Upper lobe of left lung (tissue), 6 donors: ENCODE data around the gene ARHGAP24. TPM values are rescaled to one million over a fixed set of nuclear protein-coding genes. Genes with fewer than 3 reads are reported as not detected.

ENCODE experiments used
- ATAC-seq, 2 donors: fragments of 200-7000 bp; cut with Tn5 transposase; one replicate each; pipeline ENCODE4 v1.9.1; 2022; ENCODE audit warnings: mild to moderate bottlenecking in 2 of 2, moderate library complexity in 2 of 2; ENCODE audit not compliant: low FRiP score in 2 of 2
- DNase-seq, 2 donors: peaks; one replicate each; pipeline ENCODE4 v3.0.0-alpha.2; 2019 to 2020
- H3K27ac ChIP-seq, 4 donors: fragments of 200-600 bp; sonication (generic); one replicate each; pipeline ENCODE4 v1.5.1; 2016 to 2019
- H3K27me3 ChIP-seq, 4 donors: fragments of 200-600 bp; sonication (generic); one replicate each; pipeline ENCODE4 v1.5.1; 2017 to 2019
- H3K36me3 ChIP-seq, 4 donors: fragments of 200-600 bp; sonication (generic); one replicate each; pipeline ENCODE4 v1.5.1; 2016 to 2019
- H3K4me1 ChIP-seq, 4 donors: fragments of 200-600 bp; sonication (generic); one replicate each; pipeline ENCODE4 v1.5.1; 2018 to 2019
- H3K4me3 ChIP-seq, 4 donors: fragments of 200-600 bp; sonication (generic); one replicate each; pipeline ENCODE4 v1.5.1; 2017 to 2019; ENCODE audit warnings: mild to moderate bottlenecking in 2 of 4, moderate library complexity in 1 of 4
- H3K9me3 ChIP-seq, 4 donors: fragments of 200-600 bp; sonication (generic); one replicate each; pipeline ENCODE4 v1.5.1; 2018 to 2019
- CTCF ChIP-seq, 6 experiments: fragments of 450-650 bp in 4 of 6; fragments of 200-600 bp in 2 of 6; sonication (generic) in 2 of 6; IDR thresholded peaks; one replicate each; pipeline ENCODE4 v1.5.1; 2016 to 2019; ENCODE audit warnings: antibody characterized with exemption in 6 of 6
- EP300 ChIP-seq, 4 donors: sonication (generic); formaldehyde crosslinking; IDR thresholded peaks; one replicate each; pipeline ENCODE4 v1.5.1; 2017; ENCODE audit warnings: antibody characterized with exemption in 4 of 4, control low read depth in 2 of 4
- POLR2A ChIP-seq, 4 donors: fragments of 450-650 bp; IDR thresholded peaks; one replicate each; pipeline ENCODE4 v1.5.1; 2016 to 2017; ENCODE audit warnings: antibody characterized with exemption in 4 of 4, mild to moderate bottlenecking in 2 of 4
- POLR2AphosphoS5 ChIP-seq, 2 donors: sonication (generic); formaldehyde crosslinking; IDR thresholded peaks; one replicate each; pipeline ENCODE4 v1.5.1; 2017; ENCODE audit warnings: antibody characterized with exemption in 2 of 2
- WGBS, 2 donors: methylation state at CpG; one replicate each; pipeline ENCODE4 v1.1.5; 2017 to 2018; 5-methylcytosine and 5-hydroxymethylcytosine counted together
- total RNA-seq, 6 donors: library from RNA; depleted of rRNA in 4 of 6; stranded (reverse); fragments of >200 nt in 4 of 6; gene quantifications; one replicate each; pipeline versions ENCODE4 v1.1.0 to v1.2.1, GENCODE V29; 2016 to 2021
- donor health status: DM: no; HTN: no; CAD: no; lungs with moderate emphysema.
- donor health status: DM: no; HTN: yes; CAD: no; lungs with severe emphysema.

The ARHGAP24 gene
- total RNA-seq, 6 donors from 2014 or later, result 26.4 to 92.2 (median 52.4) TPM

- TF ChIP-seq EP300 (IDR thresholded peaks at IDR 0.05) (no peak), POLR2A (IDR thresholded peaks at IDR 0.05) (no peak), POLR2AphosphoS5 (IDR thresholded peaks at IDR 0.05) (no peak), CTCF (IDR thresholded peaks at IDR 0.05) (no peak)
- Histone ChIP-seq H3K4me1 (peaks cover 0 to 11% (median 6%) of the 10 kb centered on the region in 4 donors), H3K9me3 (no peaks in the 10 kb centered on the region), H3K27me3 (no peaks in the 10 kb centered on the region), H3K4me3 (peak overlapping the region in 3 of 4 donors; percentile 18 to 59 (median 59)), H3K36me3 (no peaks in the 10 kb centered on the region), H3K27ac (no peak overlapping the region)
- DNase-seq (no peak), ATAC-seq (no peak)
- 48 to 53% methylated on average over 4 of the region's 4 CpGs for WGBS, 2 donors
Observed at GRCh38 chr4:85476381-85476780, 1.4 kb downstream of the ARHGAP24 start.

GRCh38 chr4:85477534-85477933, 2.6 kb downstream of the ARHGAP24 start:
- Histone ChIP-seq H3K36me3 (no peaks in the 10 kb centered on the region), H3K9me3 (no peaks in the 10 kb centered on the region), H3K27me3 (no peaks in the 10 kb centered on the region), H3K27ac (peak overlapping the region in 1 of 4 donors; percentile 32), H3K4me3 (peak overlapping the region in 1 of 4 donors; percentile 18), H3K4me1 (peaks cover 0 to 11% (median 6%) of the 10 kb centered on the region in 4 donors)
- ATAC-seq (no peak), DNase-seq (no peak)
- WGBS, 2 donors, result 74 to 76% methylated on average over 9 of the region's 9 CpGs
- TF ChIP-seq POLR2A (IDR thresholded peaks at IDR 0.05) (no peak), CTCF (IDR thresholded peaks at IDR 0.05) (no peak), POLR2AphosphoS5 (IDR thresholded peaks at IDR 0.05) (no peak), EP300 (IDR thresholded peaks at IDR 0.05) (no peak)

- Histone ChIP-seq H3K9me3 (no peaks in the 10 kb centered on the region), H3K27me3 (no peaks in the 10 kb centered on the region), H3K27ac (no peak overlapping the region), H3K36me3 (no peaks in the 10 kb centered on the region), H3K4me3 (no peak overlapping the region), H3K4me1 (peaks cover 0 to 11% (median 6%) of the 10 kb centered on the region in 4 donors)
- TF ChIP-seq POLR2A (IDR thresholded peaks at IDR 0.05) (no peak), CTCF (IDR thresholded peaks at IDR 0.05) (no peak), EP300 (IDR thresholded peaks at IDR 0.05) (no peak), POLR2AphosphoS5 (IDR thresholded peaks at IDR 0.05) (no peak)
- no peak for ATAC-seq
- 64 to 74% methylated on average over 2 of the region's 2 CpGs for WGBS, 2 donors
- DNase-seq, result no peak
Observed at GRCh38 chr4:85478576-85478975, 3.6 kb downstream of the ARHGAP24 start.

GRCh38 chr4:85482010-85482738, 7.2 kb downstream of the ARHGAP24 start:
- ATAC-seq, result no peak

More at GRCh38 chr4:85482010-85482738, 7.2 kb downstream of the ARHGAP24 start:
- peaks cover 0 to 9% (median 3%) of the 10 kb centered on the region in 4 donors for H3K4me1 ChIP-seq
- H3K9me3 ChIP-seq, result no peaks in the 10 kb centered on the region
- no peak for DNase-seq
- H3K27ac ChIP-seq, result no peak overlapping the region
- H3K27me3 ChIP-seq, result no peaks in the 10 kb centered on the region
- H3K36me3 ChIP-seq, result no peaks in the 10 kb centered on the region
- 56 to 67% methylated on average over 5 of the region's 5 CpGs for WGBS, 2 donors
- no peak for TF ChIP-seq POLR2AphosphoS5 (IDR thresholded peaks at IDR 0.05)
- TF ChIP-seq CTCF (IDR thresholded peaks at IDR 0.05), result no peak
- TF ChIP-seq POLR2A (IDR thresholded peaks at IDR 0.05), result no peak
- no peak for TF ChIP-seq EP300 (IDR thresholded peaks at IDR 0.05)
- H3K4me3 ChIP-seq, result no peak overlapping the region
